Stimulated activated naive CD8-positive, alpha-beta T cell treated with anti-CD3 and anti-CD28 coated beads, Interleukin-15, Interleukin-2, amounts not matched to agents 100 ng/mL and 50 ng/mL, for 24 hours (primary cell): ENCODE data around the gene ATP9A.
"Not testable (repeated sequence)": the region's sequence is repeated elsewhere in the genome, so short reads cannot be mapped to it uniquely, and the experiment has no call there.

Experiments used
- H3K27ac Mint-ChIP-seq: one replicate; pipeline ENCODE4 v1.8.0; 2021; ENCODE audit warnings: mild to moderate bottlenecking, mixed read lengths
- H3K27me3 Mint-ChIP-seq: one replicate; pipeline ENCODE4 v1.8.0; 2021; ENCODE audit warnings: mixed read lengths
- H3K36me3 Mint-ChIP-seq: one replicate; pipeline ENCODE4 v1.8.0; 2021; ENCODE audit warnings: low read depth, mixed read lengths
- H3K4me1 Mint-ChIP-seq: one replicate; pipeline ENCODE4 v1.8.0; 2021; ENCODE audit warnings: low read depth, mixed read lengths
- H3K4me3 Mint-ChIP-seq: one replicate; pipeline ENCODE4 v1.8.0; 2021; ENCODE audit warnings: mild to moderate bottlenecking, mixed read lengths
- H3K9me3 Mint-ChIP-seq: one replicate; pipeline ENCODE4 v1.8.0; 2021; ENCODE audit warnings: mixed read lengths

ATP9A gene

GRCh38 chr20:51687108-51687507, 81.1 kb downstream of the ATP9A start:
- no peaks in the 10 kb centered on the region for H3K9me3 Mint-ChIP-seq
- H3K36me3 Mint-ChIP-seq = no peaks in the 10 kb centered on the region
- no peaks in the 10 kb centered on the region for H3K27me3 Mint-ChIP-seq
- H3K4me3 Mint-ChIP-seq = no peak overlapping the region
- H3K4me1 Mint-ChIP-seq = no peaks in the 10 kb centered on the region
- H3K27ac Mint-ChIP-seq = no peak overlapping the region

- H3K36me3 Mint-ChIP-seq, H3K9me3 Mint-ChIP-seq, H3K27ac Mint-ChIP-seq, H3K4me3 Mint-ChIP-seq, H3K27me3 Mint-ChIP-seq, H3K4me1 Mint-ChIP-seq: not testable (repeated sequence)
These were observed 82.7 kb downstream of the ATP9A start for GRCh38 chr20:51685494-51685893.

- Mint-ChIP-seq H3K36me3 (no peaks in the 10 kb centered on the region), H3K4me3 (no peak overlapping the region), H3K4me1 (no peaks in the 10 kb centered on the region), H3K27me3 (peaks cover 5% of the 10 kb centered on the region), H3K27ac (no peak overlapping the region), H3K9me3 (no peaks in the 10 kb centered on the region)
These were observed 88.0 kb downstream of the ATP9A start for GRCh38 chr20:51680067-51680749.

GRCh38 chr20:51679254-51679921, 88.8 kb downstream of the ATP9A start:
- Mint-ChIP-seq H3K36me3 (no peaks in the 10 kb centered on the region), H3K27ac (no peak overlapping the region), H3K27me3 (peaks cover 5% of the 10 kb centered on the region), H3K9me3 (no peaks in the 10 kb centered on the region), H3K4me3 (no peak overlapping the region), H3K4me1 (no peaks in the 10 kb centered on the region)

- no peak overlapping the region for H3K27ac Mint-ChIP-seq
- H3K9me3 Mint-ChIP-seq = no peaks in the 10 kb centered on the region
- H3K4me3 Mint-ChIP-seq = no peak overlapping the region
- H3K36me3 Mint-ChIP-seq = no peaks in the 10 kb centered on the region
- H3K4me1 Mint-ChIP-seq = no peaks in the 10 kb centered on the region
- H3K27me3 Mint-ChIP-seq = peaks cover 5% of the 10 kb centered on the region
These were observed 90.0 kb downstream of the ATP9A start for GRCh38 chr20:51678026-51678697.

GRCh38 chr20:51668947-51669346, 99.2 kb downstream of the ATP9A start:
- Mint-ChIP-seq H3K36me3 (no peaks in the 10 kb centered on the region), H3K4me3 (no peak overlapping the region), H3K9me3 (no peaks in the 10 kb centered on the region), H3K27me3 (peaks cover 11% of the 10 kb centered on the region), H3K4me1 (peaks cover 11% of the 10 kb centered on the region), H3K27ac (no peak overlapping the region)

GRCh38 chr20:51668515-51668914, 99.7 kb downstream of the ATP9A start:
- H3K36me3 Mint-ChIP-seq = no peaks in the 10 kb centered on the region
- H3K4me1 Mint-ChIP-seq = peaks cover 11% of the 10 kb centered on the region
- no peak overlapping the region for H3K4me3 Mint-ChIP-seq
- no peak overlapping the region for H3K27ac Mint-ChIP-seq
- H3K9me3 Mint-ChIP-seq = no peaks in the 10 kb centered on the region
- H3K27me3 Mint-ChIP-seq = peaks cover 11% of the 10 kb centered on the region

GRCh38 chr20:51667491-51667890, 100.7 kb downstream of the ATP9A start:
- H3K9me3 Mint-ChIP-seq = no peaks in the 10 kb centered on the region
- no peaks in the 10 kb centered on the region for H3K36me3 Mint-ChIP-seq
- H3K4me3 Mint-ChIP-seq = no peak overlapping the region
- H3K27me3 Mint-ChIP-seq = peaks cover 11% of the 10 kb centered on the region
- H3K4me1 Mint-ChIP-seq = peaks cover 11% of the 10 kb centered on the region
- H3K27ac Mint-ChIP-seq = no peak overlapping the region

GRCh38 chr20:51667002-51667408, 101.2 kb downstream of the ATP9A start:
- peaks cover 14% of the 10 kb centered on the region for H3K4me1 Mint-ChIP-seq
- H3K4me3 Mint-ChIP-seq = no peak overlapping the region

GRCh38 chr20:51666126-51666525, 102.1 kb downstream of the ATP9A start:
- peaks cover 9% of the 10 kb centered on the region for H3K27me3 Mint-ChIP-seq
- H3K9me3 Mint-ChIP-seq = no peaks in the 10 kb centered on the region
- no peaks in the 10 kb centered on the region for H3K36me3 Mint-ChIP-seq
- H3K4me1 Mint-ChIP-seq = peaks cover 22% of the 10 kb centered on the region
- no peak overlapping the region for H3K27ac Mint-ChIP-seq
- no peak overlapping the region for H3K4me3 Mint-ChIP-seq

More at GRCh38 chr20:51667002-51667408, 101.2 kb downstream of the ATP9A start:
- H3K27ac Mint-ChIP-seq = no peak overlapping the region
- H3K9me3 Mint-ChIP-seq = no peaks in the 10 kb centered on the region
- no peaks in the 10 kb centered on the region for H3K36me3 Mint-ChIP-seq
- peaks cover 11% of the 10 kb centered on the region for H3K27me3 Mint-ChIP-seq

- H3K4me1 Mint-ChIP-seq = peaks cover 27% of the 10 kb centered on the region
- H3K9me3 Mint-ChIP-seq = no peaks in the 10 kb centered on the region
- peaks cover 8% of the 10 kb centered on the region for H3K27me3 Mint-ChIP-seq
- no peak overlapping the region for H3K4me3 Mint-ChIP-seq
- no peaks in the 10 kb centered on the region for H3K36me3 Mint-ChIP-seq
- no peak overlapping the region for H3K27ac Mint-ChIP-seq
These were observed 102.6 kb downstream of the ATP9A start for GRCh38 chr20:51665543-51666118.

- H3K27me3 Mint-ChIP-seq = peaks cover 1% of the 10 kb centered on the region
- no peak overlapping the region for H3K4me3 Mint-ChIP-seq
- no peaks in the 10 kb centered on the region for H3K36me3 Mint-ChIP-seq
- H3K27ac Mint-ChIP-seq = peak overlapping the region; percentile 52
- H3K9me3 Mint-ChIP-seq = no peaks in the 10 kb centered on the region
- H3K4me1 Mint-ChIP-seq = peaks cover 23% of the 10 kb centered on the region
These were observed 106.5 kb downstream of the ATP9A start for GRCh38 chr20:51661609-51662178.

- no peak overlapping the region for H3K27ac Mint-ChIP-seq
- H3K4me3 Mint-ChIP-seq = no peak overlapping the region
- no peaks in the 10 kb centered on the region for H3K9me3 Mint-ChIP-seq
- H3K27me3 Mint-ChIP-seq = no peaks in the 10 kb centered on the region
- peaks cover 22% of the 10 kb centered on the region for H3K4me1 Mint-ChIP-seq
- no peaks in the 10 kb centered on the region for H3K36me3 Mint-ChIP-seq
These were observed 107.2 kb downstream of the ATP9A start for GRCh38 chr20:51660672-51661608.

GRCh38 chr20:51659491-51660050, 108.6 kb downstream of the ATP9A start:
- H3K4me1 Mint-ChIP-seq = peaks cover 22% of the 10 kb centered on the region
- H3K27me3 Mint-ChIP-seq = no peaks in the 10 kb centered on the region
- no peaks in the 10 kb centered on the region for H3K9me3 Mint-ChIP-seq
- H3K27ac Mint-ChIP-seq = no peak overlapping the region
- no peaks in the 10 kb centered on the region for H3K36me3 Mint-ChIP-seq
- H3K4me3 Mint-ChIP-seq = no peak overlapping the region
